Heart left ventricle (tissue), 13 donors: ENCODE results near the gene NME1.

Source experiments
- POLR2A ChIP-seq, 2 donors: fragments of 450-650 bp; IDR thresholded peaks; one replicate each; pipeline ENCODE4 v1.6.1; 2017; ENCODE audit warnings: antibody characterized with exemption in 2 of 2, mild to moderate bottlenecking in 2 of 2, moderate library complexity in 2 of 2
- TF ChIP-seq, protein P1 (sequence below), 12 donors: fragments of 200-600 bp; sonication (generic) in 4 of 12; IDR thresholded peaks; one replicate each; pipeline versions ENCODE4 v1.5.0 to v1.8.0; 2018 to 2022; ENCODE audit warnings: antibody characterized with exemption in 12 of 12, mild to moderate bottlenecking in 5 of 12
- donor health status: ischemic (EF 13 %, LVEDD 7.1; RV severe dilation, severe dysfunction).
- donor health status: DM: no; HTN: yes; CAD: no.
- donor health status: DM: no; HTN: no; CAD: no.
- donor health status: ischemic (EF 25% LVEDD 6.9; RV normal size, moderate dysfunction).
- donor health status: ischemic (EF 25% LVEDD 5.7; RV mildly dilated, moderate dysfunction).
- donor health status: ischemic (EF 35%, LVEDD 5.7; RV mildly dilated, moderate dysfunction).
- donor health status: nonischemic (EF 11% LVEDD 7.7; RV severe dilation, severe dysfunction).
- donor health status: DM: yes; HTN: yes; CAD: no.
- donor health status: PGD.
- donor health status: ischemic (EF 29% LVEDD 5.4; RV normal size, mild dysfunction).
- donor health status: nonischemic (EF 23%, LVEDD 6.1; RV moderate dilation, normal function).

GRCh38 chr17:51189162-51189561 lies 35.8 kb downstream of the NME1 start:
- TF ChIP-seq, protein P1, sequence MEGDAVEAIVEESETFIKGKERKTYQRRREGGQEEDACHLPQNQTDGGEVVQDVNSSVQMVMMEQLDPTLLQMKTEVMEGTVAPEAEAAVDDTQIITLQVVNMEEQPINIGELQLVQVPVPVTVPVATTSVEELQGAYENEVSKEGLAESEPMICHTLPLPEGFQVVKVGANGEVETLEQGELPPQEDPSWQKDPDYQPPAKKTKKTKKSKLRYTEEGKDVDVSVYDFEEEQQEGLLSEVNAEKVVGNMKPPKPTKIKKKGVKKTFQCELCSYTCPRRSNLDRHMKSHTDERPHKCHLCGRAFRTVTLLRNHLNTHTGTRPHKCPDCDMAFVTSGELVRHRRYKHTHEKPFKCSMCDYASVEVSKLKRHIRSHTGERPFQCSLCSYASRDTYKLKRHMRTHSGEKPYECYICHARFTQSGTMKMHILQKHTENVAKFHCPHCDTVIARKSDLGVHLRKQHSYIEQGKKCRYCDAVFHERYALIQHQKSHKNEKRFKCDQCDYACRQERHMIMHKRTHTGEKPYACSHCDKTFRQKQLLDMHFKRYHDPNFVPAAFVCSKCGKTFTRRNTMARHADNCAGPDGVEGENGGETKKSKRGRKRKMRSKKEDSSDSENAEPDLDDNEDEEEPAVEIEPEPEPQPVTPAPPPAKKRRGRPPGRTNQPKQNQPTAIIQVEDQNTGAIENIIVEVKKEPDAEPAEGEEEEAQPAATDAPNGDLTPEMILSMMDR (IDR thresholded peaks at IDR 0.05): no peak
- TF ChIP-seq POLR2A (IDR thresholded peaks at IDR 0.05): no peak
